ENCODE results near the gene DSCAML1.

The DSCAML1 gene

DNA sequence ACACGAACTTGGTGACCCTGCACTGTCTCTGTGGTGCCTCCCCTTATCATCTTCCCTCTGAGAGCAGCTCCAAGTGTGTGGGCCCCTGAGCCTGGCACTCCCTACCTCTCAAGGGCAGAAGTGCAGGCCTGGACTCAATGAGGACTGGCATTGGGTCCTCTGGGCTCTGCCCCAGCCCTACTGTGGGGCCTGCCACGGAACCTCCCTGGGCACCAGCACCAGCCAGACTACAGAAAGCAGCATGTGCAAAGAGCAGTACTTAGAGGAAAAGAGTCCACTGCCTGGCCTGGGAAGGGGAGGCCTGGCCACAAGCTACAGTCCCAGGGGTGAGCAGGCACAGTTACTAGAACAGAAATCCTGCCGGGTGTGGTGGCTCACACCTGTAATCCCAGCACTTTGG lies 222.5 kb downstream of the DSCAML1 start:
- POLR2A ChIA-PET, result no interaction called here
- 100% methylated on average over 3 of the region's 3 CpGs for WGBS (ENCODE audit: insufficient coverage)
- Histone ChIP-seq H3K9me3 (ENCODE audit: control extremely low read depth in 1 of 5, control insufficient read depth in 4 of 5, insufficient read depth in 2 of 5, low read depth in 1 of 5, low read length in 4 of 5) (no peaks in the 10 kb centered on the region), H3K27ac (ENCODE audit: insufficient read depth in 1 of 2, low read depth in 1 of 2, low read length in 2 of 2, poor library complexity in 1 of 2, severe bottlenecking in 2 of 2) (no peak overlapping the region), H3K4me3 (ENCODE audit: control insufficient read depth in 1 of 7, extremely low read depth in 1 of 7, insufficient read depth in 4 of 7, low read depth in 2 of 7, low read length in 6 of 7) (no peak overlapping the region), H3K36me3 (ENCODE audit: control insufficient read depth in 4 of 4, insufficient read depth in 4 of 4, low read length in 3 of 4) (no peaks in the 10 kb centered on the region), H3K4me1 (ENCODE audit: control extremely low read depth in 1 of 4, control insufficient read depth in 4 of 4, insufficient read depth in 4 of 4, low read length in 3 of 4) (peaks cover 0 to 15% (median 8%) of the 10 kb centered on the region in 4 experiments), H3K27me3 (replicated peaks in 2 of 5; ENCODE audit: control insufficient read depth in 4 of 5, insufficient read depth in 5 of 5, low read length in 4 of 5) (peaks cover 0 to 2% (median 0%) of the 10 kb centered on the region in 5 experiments)
- CTCF ChIA-PET, result no interaction called here
- DNase-seq, result no peak

DNA sequence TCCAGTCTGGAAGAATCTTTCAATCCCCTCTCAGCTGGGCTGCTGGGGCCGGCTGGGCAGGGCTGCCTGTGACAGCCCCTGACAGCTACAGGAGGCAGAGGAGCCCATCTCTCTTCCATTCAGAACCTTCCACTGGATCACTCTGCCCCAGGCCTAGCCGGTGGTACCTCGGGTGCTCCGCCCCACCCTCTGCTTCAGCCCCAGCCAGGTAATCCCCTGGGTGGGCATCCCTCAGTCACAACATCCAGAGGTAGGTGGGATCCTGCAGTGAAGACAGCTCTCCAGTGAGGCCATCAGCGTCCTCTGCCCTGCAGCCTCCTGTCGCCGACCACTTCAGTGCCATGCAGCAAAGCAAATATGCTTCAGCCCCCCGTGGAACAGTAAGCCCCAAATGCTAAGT lies 223.7 kb downstream of the DSCAML1 start:
- Histone ChIP-seq H3K36me3 (ENCODE audit: control insufficient read depth in 4 of 4, insufficient read depth in 4 of 4, low read length in 3 of 4) (no peaks in the 10 kb centered on the region), H3K27ac (ENCODE audit: insufficient read depth in 1 of 2, low read depth in 1 of 2, low read length in 2 of 2, poor library complexity in 1 of 2, severe bottlenecking in 2 of 2) (no peak overlapping the region), H3K4me3 (ENCODE audit: control insufficient read depth in 1 of 7, extremely low read depth in 1 of 7, insufficient read depth in 4 of 7, low read depth in 2 of 7, low read length in 6 of 7) (no peak overlapping the region), H3K4me1 (ENCODE audit: control extremely low read depth in 1 of 4, control insufficient read depth in 4 of 4, insufficient read depth in 4 of 4, low read length in 3 of 4) (peaks cover 0 to 15% (median 8%) of the 10 kb centered on the region in 4 experiments), H3K27me3 (replicated peaks in 2 of 5; ENCODE audit: control insufficient read depth in 4 of 5, insufficient read depth in 5 of 5, low read length in 4 of 5) (peaks cover 0 to 2% (median 0%) of the 10 kb centered on the region in 5 experiments), H3K9me3 (ENCODE audit: control extremely low read depth in 1 of 5, control insufficient read depth in 4 of 5, insufficient read depth in 2 of 5, low read depth in 1 of 5, low read length in 4 of 5) (no peaks in the 10 kb centered on the region)
- ChIA-PET POLR2A (interaction anchor here (0.7 kb wide), 1 partner anchor 220 kb away, joined by 3 read pairs; no protein-coding TSS in a partner anchor), CTCF (no interaction called here)
- no peak for DNase-seq
- WGBS (ENCODE audit: insufficient coverage), result 98% methylated on average over 8 of the region's 8 CpGs

DNA sequence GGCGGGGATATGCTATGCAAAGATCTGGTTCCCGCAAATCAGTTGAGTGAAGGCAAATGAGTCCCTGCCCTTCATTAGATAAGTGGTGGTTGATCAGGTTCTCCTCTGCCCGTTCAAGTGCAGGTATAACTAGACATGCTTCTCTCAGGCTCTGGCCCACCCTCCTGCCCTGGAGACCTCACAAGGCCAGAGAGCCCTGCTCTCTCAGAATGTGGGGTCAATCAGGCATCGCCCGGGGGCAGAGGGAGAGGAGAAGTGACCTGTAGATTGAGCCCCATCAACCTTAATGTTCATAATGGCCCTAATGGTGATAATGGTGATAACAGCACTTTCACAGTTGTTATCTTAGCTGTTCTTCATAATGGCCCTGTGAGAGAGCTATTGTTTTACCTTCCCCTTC lies 224.3 kb downstream of the DSCAML1 start:
- H3K4me3 ChIP-seq (ENCODE audit: control insufficient read depth in 1 of 7, extremely low read depth in 1 of 7, insufficient read depth in 4 of 7, low read depth in 2 of 7, low read length in 6 of 7), result no peak overlapping the region
- peaks cover 0 to 15% (median 8%) of the 10 kb centered on the region in 4 experiments for H3K4me1 ChIP-seq (ENCODE audit: control extremely low read depth in 1 of 4, control insufficient read depth in 4 of 4, insufficient read depth in 4 of 4, low read length in 3 of 4)
- H3K27me3 ChIP-seq (replicated peaks in 2 of 5; ENCODE audit: control insufficient read depth in 4 of 5, insufficient read depth in 5 of 5, low read length in 4 of 5), result peaks cover 0 to 2% (median 0%) of the 10 kb centered on the region in 5 experiments
- no peak for DNase-seq
- 87% methylated on average over 4 of the region's 5 CpGs for WGBS (ENCODE audit: insufficient coverage)
- H3K36me3 ChIP-seq (ENCODE audit: control insufficient read depth in 4 of 4, insufficient read depth in 4 of 4, low read length in 3 of 4), result no peaks in the 10 kb centered on the region
- ChIA-PET POLR2A (no interaction called here), CTCF (no interaction called here)
- H3K9me3 ChIP-seq (ENCODE audit: control extremely low read depth in 1 of 5, control insufficient read depth in 4 of 5, insufficient read depth in 2 of 5, low read depth in 1 of 5, low read length in 4 of 5), result no peaks in the 10 kb centered on the region
- H3K27ac ChIP-seq (ENCODE audit: insufficient read depth in 1 of 2, low read depth in 1 of 2, low read length in 2 of 2, poor library complexity in 1 of 2, severe bottlenecking in 2 of 2), result no peak overlapping the region

DNA sequence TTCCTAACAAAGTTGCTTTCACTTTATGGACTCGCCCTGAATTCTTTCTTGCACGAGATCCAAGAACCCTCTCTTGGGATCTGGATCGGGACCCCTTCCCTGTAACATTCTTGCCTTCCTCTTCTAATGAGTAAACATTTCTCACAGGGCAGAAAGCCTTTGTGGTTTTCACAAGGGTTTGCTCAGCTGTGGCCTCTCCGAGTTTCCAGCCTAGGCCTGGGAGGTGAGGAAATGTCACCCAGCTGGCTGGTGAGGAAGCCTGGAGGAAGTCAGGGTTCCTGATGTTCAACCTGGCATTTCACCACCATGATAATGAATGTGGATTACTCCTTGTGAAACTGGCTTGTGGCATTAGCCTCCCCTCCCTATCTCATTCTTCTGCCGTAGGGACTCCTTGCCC lies 224.9 kb downstream of the DSCAML1 start:
- Histone ChIP-seq H3K4me1 (ENCODE audit: control extremely low read depth in 1 of 4, control insufficient read depth in 4 of 4, insufficient read depth in 4 of 4, low read length in 3 of 4) (peaks cover 0 to 15% (median 8%) of the 10 kb centered on the region in 4 experiments), H3K36me3 (ENCODE audit: control insufficient read depth in 4 of 4, insufficient read depth in 4 of 4, low read length in 3 of 4) (no peaks in the 10 kb centered on the region), H3K27me3 (replicated peaks in 2 of 5; ENCODE audit: control insufficient read depth in 4 of 5, insufficient read depth in 5 of 5, low read length in 4 of 5) (peaks cover 0 to 2% (median 0%) of the 10 kb centered on the region in 5 experiments), H3K4me3 (ENCODE audit: control insufficient read depth in 1 of 7, extremely low read depth in 1 of 7, insufficient read depth in 4 of 7, low read depth in 2 of 7, low read length in 6 of 7) (peak overlapping the region in 1 of 7 experiments; percentile 13), H3K27ac (ENCODE audit: insufficient read depth in 1 of 2, low read depth in 1 of 2, low read length in 2 of 2, poor library complexity in 1 of 2, severe bottlenecking in 2 of 2) (no peak overlapping the region), H3K9me3 (ENCODE audit: control extremely low read depth in 1 of 5, control insufficient read depth in 4 of 5, insufficient read depth in 2 of 5, low read depth in 1 of 5, low read length in 4 of 5) (no peaks in the 10 kb centered on the region)
- ChIA-PET POLR2A (no interaction called here), CTCF (interaction anchor here (0.7 kb wide), 1 partner anchor 14 kb away, joined by 3 read pairs; no protein-coding TSS in a partner anchor)
- 7% methylated on average over 4 of the region's 5 CpGs for WGBS (ENCODE audit: insufficient coverage)
- peak; percentile 17 to 56 (median 53) for DNase-seq

- Histone ChIP-seq H3K36me3 (ENCODE audit: control insufficient read depth in 4 of 4, insufficient read depth in 4 of 4, low read length in 3 of 4) (no peaks in the 10 kb centered on the region), H3K27ac (ENCODE audit: insufficient read depth in 1 of 2, low read depth in 1 of 2, low read length in 2 of 2, poor library complexity in 1 of 2, severe bottlenecking in 2 of 2) (no peak overlapping the region), H3K4me3 (ENCODE audit: control insufficient read depth in 1 of 7, extremely low read depth in 1 of 7, insufficient read depth in 4 of 7, low read depth in 2 of 7, low read length in 6 of 7) (no peak overlapping the region), H3K9me3 (ENCODE audit: control extremely low read depth in 1 of 5, control insufficient read depth in 4 of 5, insufficient read depth in 2 of 5, low read depth in 1 of 5, low read length in 4 of 5) (no peaks in the 10 kb centered on the region), H3K4me1 (ENCODE audit: control extremely low read depth in 1 of 4, control insufficient read depth in 4 of 4, insufficient read depth in 4 of 4, low read length in 3 of 4) (peaks cover 0 to 15% (median 8%) of the 10 kb centered on the region in 4 experiments), H3K27me3 (replicated peaks in 2 of 5; ENCODE audit: control insufficient read depth in 4 of 5, insufficient read depth in 5 of 5, low read length in 4 of 5) (peaks cover 0 to 2% (median 0%) of the 10 kb centered on the region in 5 experiments)
- ChIA-PET CTCF (no interaction called here), POLR2A (no interaction called here)
- DNase-seq, result no peak
- 81% methylated on average over 4 of the region's 5 CpGs for WGBS (ENCODE audit: insufficient coverage)
Measured at GRCh38 chr11:117570701-117571100, 226.3 kb downstream of the DSCAML1 start.

GRCh38 chr11:117569911-117570310 lies 227.1 kb downstream of the DSCAML1 start:
- Histone ChIP-seq H3K27ac (ENCODE audit: insufficient read depth in 1 of 2, low read depth in 1 of 2, low read length in 2 of 2, poor library complexity in 1 of 2, severe bottlenecking in 2 of 2) (no peak overlapping the region), H3K27me3 (replicated peaks in 2 of 5; ENCODE audit: control insufficient read depth in 4 of 5, insufficient read depth in 5 of 5, low read length in 4 of 5) (peaks cover 0 to 2% (median 0%) of the 10 kb centered on the region in 5 experiments), H3K36me3 (ENCODE audit: control insufficient read depth in 4 of 4, insufficient read depth in 4 of 4, low read length in 3 of 4) (no peaks in the 10 kb centered on the region), H3K4me3 (ENCODE audit: control insufficient read depth in 1 of 7, extremely low read depth in 1 of 7, insufficient read depth in 4 of 7, low read depth in 2 of 7, low read length in 6 of 7) (no peak overlapping the region), H3K4me1 (ENCODE audit: control extremely low read depth in 1 of 4, control insufficient read depth in 4 of 4, insufficient read depth in 4 of 4, low read length in 3 of 4) (peaks cover 0 to 15% (median 8%) of the 10 kb centered on the region in 4 experiments), H3K9me3 (ENCODE audit: control extremely low read depth in 1 of 5, control insufficient read depth in 4 of 5, insufficient read depth in 2 of 5, low read depth in 1 of 5, low read length in 4 of 5) (no peaks in the 10 kb centered on the region)
- DNase-seq, result no peak
- POLR2A ChIA-PET, result no interaction called here
- CTCF ChIA-PET, result no interaction called here
- 97% methylated on average over 4 of the region's 9 CpGs for WGBS (ENCODE audit: insufficient coverage)

DNA sequence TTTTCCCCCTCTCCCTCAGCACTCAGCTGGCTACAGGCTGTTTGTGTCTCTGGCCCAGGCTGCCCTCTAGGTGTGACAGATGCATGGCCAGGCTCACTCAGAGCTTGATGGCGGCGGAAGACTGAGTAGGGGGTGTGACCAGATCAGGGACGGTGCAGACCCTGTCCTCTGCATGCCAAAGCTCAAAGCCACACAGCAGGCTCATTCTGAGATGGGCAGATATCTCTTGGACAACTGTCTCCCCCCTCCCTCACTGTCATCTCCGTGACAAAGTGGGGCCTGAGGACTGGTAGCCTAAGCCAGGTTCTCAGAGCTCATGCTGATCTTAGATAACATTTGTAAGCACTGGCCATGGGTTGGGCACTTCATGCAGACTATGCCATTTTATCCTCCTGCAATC lies 231.3 kb downstream of the DSCAML1 start:
- WGBS (ENCODE audit: insufficient coverage), result 100% methylated on average over 3 of the region's 4 CpGs
- Histone ChIP-seq H3K4me3 (ENCODE audit: control insufficient read depth in 1 of 7, extremely low read depth in 1 of 7, insufficient read depth in 4 of 7, low read depth in 2 of 7, low read length in 6 of 7) (no peak overlapping the region), H3K36me3 (ENCODE audit: control insufficient read depth in 4 of 4, insufficient read depth in 4 of 4, low read length in 3 of 4) (no peaks in the 10 kb centered on the region), H3K27ac (ENCODE audit: insufficient read depth in 1 of 2, low read depth in 1 of 2, low read length in 2 of 2, poor library complexity in 1 of 2, severe bottlenecking in 2 of 2) (no peak overlapping the region), H3K4me1 (ENCODE audit: control extremely low read depth in 1 of 4, control insufficient read depth in 4 of 4, insufficient read depth in 4 of 4, low read length in 3 of 4) (peaks cover 0 to 4% (median 0%) of the 10 kb centered on the region in 4 experiments), H3K9me3 (ENCODE audit: control extremely low read depth in 1 of 5, control insufficient read depth in 4 of 5, insufficient read depth in 2 of 5, low read depth in 1 of 5, low read length in 4 of 5) (no peaks in the 10 kb centered on the region), H3K27me3 (replicated peaks in 2 of 5; ENCODE audit: control insufficient read depth in 4 of 5, insufficient read depth in 5 of 5, low read length in 4 of 5) (peaks cover 0 to 3% (median 0%) of the 10 kb centered on the region in 5 experiments)
- ChIA-PET CTCF (no interaction called here), POLR2A (no interaction called here)
- no peak for DNase-seq

All from common myeloid progenitor, CD34-positive (primary cell).